ENCODE measurements around the gene SLC13A4.
"Not testable (repeated sequence)": the region's sequence is repeated elsewhere in the genome, so short reads cannot be mapped to it uniquely, and the experiment has no call there.

Gene SLC13A4

GRCh38 chr7:135748770-135749169 is 20.8 kb upstream of the SLC13A4 start, which contains the start of gene FAM180A:
Gene FAM180A (minus strand): TSS chr7:135748813. CDS start chr7:135748580, 233 bp downstream.
- no peak for DNase-seq

DNA sequence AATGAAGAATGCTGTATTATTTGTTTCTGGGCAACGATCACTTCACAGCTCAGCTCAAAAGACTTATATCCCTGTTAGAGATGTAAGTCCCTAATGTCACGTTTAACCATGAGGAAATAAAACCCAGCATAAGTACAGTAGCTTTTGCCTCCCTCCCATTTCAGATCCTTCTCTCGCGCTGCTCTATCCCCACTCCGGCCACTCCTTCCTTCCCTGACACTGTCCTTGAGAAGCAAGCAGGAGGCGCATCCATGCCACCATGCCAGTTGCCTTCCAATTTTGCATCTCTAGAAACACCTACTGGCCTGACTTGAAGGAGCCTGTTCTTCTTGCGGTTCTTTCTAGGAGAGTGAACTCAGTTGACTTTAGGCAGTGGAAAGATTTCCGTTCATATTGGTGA is 19.4 kb upstream of the SLC13A4 start:
- no peak for DNase-seq

- DNase-seq: no peak
Measured at GRCh38 chr7:135745703-135746312, 17.8 kb upstream of the SLC13A4 start.

- no peak for DNase-seq
Measured at GRCh38 chr7:135744938-135745702, 17.1 kb upstream of the SLC13A4 start.

GRCh38 chr7:135743907-135744731 is 16.1 kb upstream of the SLC13A4 start:
- no peak for DNase-seq

GRCh38 chr7:135742371-135742770 is 14.4 kb upstream of the SLC13A4 start:
- no peak for DNase-seq

DNA sequence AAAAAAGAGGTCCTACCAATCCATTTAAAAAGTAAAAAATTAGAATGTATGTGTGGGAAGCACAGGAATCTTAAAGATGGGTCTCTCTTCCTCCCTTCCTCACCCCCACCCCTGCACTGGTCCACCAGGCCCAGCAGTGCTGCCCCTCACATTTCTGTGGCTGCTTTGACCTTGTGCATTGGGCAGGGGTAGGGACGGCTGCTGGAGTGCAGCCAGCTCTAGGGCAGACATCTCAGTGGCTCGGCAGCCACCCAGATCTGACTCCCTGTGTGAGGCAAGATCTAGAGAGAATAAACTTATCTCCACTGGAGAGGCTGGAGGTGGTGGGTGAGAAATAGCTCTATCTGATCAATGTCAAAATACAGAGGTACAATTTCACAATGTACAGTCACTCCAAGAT is 13.9 kb upstream of the SLC13A4 start:
- DNase-seq: no peak

GRCh38 chr7:135740889-135741288 is 12.9 kb upstream of the SLC13A4 start:
- no peak for DNase-seq

- DNase-seq: not testable (repeated sequence)
Measured at GRCh38 chr7:135737306-135737647, 9.3 kb upstream of the SLC13A4 start.

DNA sequence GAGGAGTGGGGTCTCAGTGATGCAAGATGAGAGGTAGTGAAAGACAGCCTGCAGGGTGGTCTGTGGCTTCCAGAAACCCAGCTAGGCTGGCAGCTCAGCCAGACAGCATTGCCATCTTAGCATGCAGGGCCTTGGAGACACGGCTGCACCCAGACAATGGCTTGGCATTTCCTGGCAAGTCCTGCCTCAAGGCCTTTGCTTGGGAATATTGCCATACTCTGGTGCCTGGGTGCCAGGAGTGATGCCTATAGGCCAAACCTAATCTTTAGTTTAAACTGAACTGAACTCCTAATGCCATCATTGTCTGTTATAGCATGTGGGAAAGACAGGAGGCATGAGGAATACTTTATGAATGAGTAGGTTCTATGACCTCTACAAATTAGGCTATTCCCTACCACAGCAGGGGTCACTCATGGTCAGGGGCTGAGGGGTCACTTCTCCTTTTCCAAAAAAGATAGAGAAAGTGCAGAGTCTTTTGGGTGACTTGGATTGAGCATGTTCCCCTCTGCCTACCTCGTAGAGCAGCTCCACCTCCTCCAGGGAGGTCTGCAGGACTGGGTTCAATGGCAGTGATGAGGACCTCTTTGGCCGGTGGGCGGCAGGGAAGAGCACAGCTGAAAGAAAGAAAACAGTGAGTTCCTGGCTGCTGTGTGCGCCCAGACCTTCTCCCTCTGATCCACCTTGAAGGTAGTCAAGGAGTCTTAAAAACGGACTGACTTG is 8.8 kb upstream of the SLC13A4 start:
- no peak for DNase-seq

GRCh38 chr7:135734343-135734689 is 6.3 kb upstream of the SLC13A4 start:
- no peak for DNase-seq

- DNase-seq: no peak
Measured at GRCh38 chr7:135733603-135734342, 5.8 kb upstream of the SLC13A4 start.

DNA sequence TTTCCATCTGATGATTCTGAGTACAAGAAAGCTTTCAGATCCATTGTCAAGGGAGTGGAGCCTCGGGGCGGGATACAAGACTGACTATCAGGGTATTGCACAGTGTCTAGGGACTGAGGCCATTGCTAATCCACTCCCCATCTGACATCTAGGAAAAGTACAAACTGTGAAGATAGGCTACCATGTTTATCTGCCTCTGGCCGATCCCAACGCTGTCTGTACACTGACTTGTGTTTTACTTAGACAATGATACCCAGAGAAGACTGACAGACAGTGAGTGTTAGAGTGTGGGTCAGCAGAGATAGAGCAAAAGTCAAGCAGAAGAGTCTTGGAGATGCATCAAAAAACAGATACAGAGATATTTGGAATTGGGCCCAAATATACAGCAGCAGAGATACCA is 3.1 kb upstream of the SLC13A4 start:
- no peak for DNase-seq

- no peak for DNase-seq
Measured at GRCh38 chr7:135729230-135729629, 1.2 kb upstream of the SLC13A4 start.

- DNase-seq: no peak
Measured at GRCh38 chr7:135726911-135727673, 894 bp downstream of the SLC13A4 start.

GRCh38 chr7:135726276-135726788 is 1.7 kb downstream of the SLC13A4 start:
- no peak for DNase-seq

DNA sequence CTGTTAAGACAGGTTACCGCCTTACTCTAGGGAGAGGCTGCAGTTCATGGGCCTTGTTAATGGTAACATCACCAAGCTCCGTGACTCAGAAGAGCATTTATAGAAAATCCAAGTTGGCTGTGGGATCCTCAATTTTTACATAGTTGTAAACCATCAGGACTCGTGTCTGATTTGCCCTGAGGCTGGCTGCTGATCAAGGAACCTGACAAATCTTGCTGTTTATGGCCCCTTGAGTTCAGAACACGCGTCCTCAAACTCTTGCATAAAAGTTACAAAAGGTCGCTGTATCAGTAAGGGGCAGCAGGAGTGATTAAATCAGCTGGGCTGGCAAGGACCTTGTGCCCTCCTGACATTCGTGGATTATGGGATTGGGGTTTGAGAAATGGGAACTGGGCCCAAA is 4.6 kb downstream of the SLC13A4 start:
- no peak for DNase-seq

DNA sequence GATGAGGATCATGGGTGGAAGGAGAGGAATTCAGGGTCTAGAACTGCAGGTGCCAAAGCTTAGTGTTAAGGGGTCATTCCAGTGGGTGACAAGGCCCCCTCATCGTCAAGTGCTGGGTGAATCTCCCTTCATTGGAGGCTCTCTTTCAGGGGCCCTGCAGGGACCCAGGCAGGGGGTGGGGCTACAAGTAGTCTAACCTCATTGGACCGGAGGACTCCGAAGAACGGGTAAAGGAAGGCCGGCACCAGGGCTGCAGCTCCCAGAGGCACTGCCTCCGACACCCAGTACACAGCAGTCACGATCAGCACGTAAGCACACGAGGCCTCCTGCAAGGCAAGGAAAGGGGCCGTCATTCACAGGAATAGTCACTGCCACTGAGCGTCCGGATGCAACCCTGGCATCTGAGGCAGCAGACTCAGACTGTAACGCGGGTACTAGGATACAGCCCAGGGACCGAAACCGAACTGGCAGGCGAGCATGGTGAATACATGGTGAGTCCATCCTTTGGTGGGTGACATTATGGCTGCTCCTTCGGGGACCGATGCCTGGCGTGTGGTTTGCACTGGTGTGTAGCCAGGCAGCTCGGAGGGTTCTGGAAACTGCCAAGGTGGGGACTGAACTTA is 6.7 kb downstream of the SLC13A4 start:
- no peak for DNase-seq

GRCh38 chr7:135719688-135720087 is 8.3 kb downstream of the SLC13A4 start:
- DNase-seq: no peak

DNA sequence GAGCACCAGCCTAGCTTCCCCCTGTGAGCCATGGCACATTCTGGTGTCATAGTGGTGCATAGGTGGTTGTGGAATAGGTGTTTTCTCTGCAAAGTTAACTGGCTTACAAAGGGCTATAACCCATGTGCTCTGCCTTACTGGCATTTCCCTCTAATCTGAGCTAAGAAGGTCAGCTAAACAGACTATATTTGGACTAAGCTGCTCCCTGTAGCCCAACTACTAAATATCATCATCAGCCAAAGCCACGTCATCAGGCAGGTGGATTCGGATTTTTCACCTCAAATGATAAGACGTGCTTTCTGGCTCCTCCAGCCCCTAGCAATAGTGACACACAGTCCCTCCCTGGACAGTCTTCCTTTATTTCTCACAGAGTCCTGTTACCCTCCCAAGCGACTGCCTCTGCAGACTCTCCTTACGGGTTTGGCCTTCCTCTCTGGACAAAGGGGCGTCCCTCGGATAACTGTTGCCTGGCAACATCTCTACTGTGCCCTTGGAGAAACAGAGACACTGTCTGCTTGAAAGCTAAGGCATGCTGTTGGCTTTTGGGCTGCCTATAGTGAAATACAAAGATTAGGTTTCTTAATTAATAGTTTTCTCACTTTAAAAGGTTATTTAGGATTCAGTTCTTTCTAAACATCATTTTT is 9.1 kb downstream of the SLC13A4 start:
- no peak for DNase-seq

Measured in activated naive CD4-positive, alpha-beta T cell treated with anti-CD3 and anti-CD28 coated beads, Interleukin-2, amount 50 U/mL, for 16 hours (primary cell).